HepG2 (cell line): Measurements from ENCODE around the gene ARHGEF4. TPM values are rescaled to one million over a fixed set of nuclear protein-coding genes. Genes with fewer than 3 reads are reported as not detected.

ENCODE experiments used
- ATAC-seq: fragments of 200-7000 bp; cut with Tn5 transposase; 3 replicates; pipeline ENCODE4 v1.9.1; 2020; ENCODE audit warnings: mild to moderate bottlenecking, moderate library complexity
- BruUV-seq: library from RNA; stranded (reverse); fragments of 400-500 nt; replicated peaks from 2 replicates; lab custom pipeline; 2021; lab: Mats Ljungman, UMichigan
- CTCF ChIA-PET: fragments of 300-600 bp; formaldehyde crosslinking; extraction: SDS; loops from one replicate; lab custom pipeline; 2021; ENCODE audit warnings: low total read pairs, inconsistent platforms, low intra/inter-chr PET ratio; lab: Yijun Ruan, JAX
- POLR2A ChIA-PET: fragments of 350-600 bp; sonication (Branson Sonifier 250); formaldehyde crosslinking; loops from one replicate; lab custom pipeline; 2020; ENCODE audit warnings: antibody characterized with exemption, inconsistent platforms; lab: Yijun Ruan, JAX
- DNase-seq: peaks from one replicate; pipeline ENCODE4 v3.0.0-alpha.2; 2015; ENCODE audit warnings: low spot score
- FAIRE-seq: peaks from 3 replicates; lab custom pipeline; 2011; peaks lifted over from hg19 to GRCh38; lab: Jason Lieb, UNC
- H2AFZ ChIP-seq: one replicate; pipeline ENCODE4 v1.6.1; 2011; ENCODE audit warnings: low read length, inconsistent platforms
- H3K27ac ChIP-seq: fragments of 300-600 bp; 3 replicates; pipeline ENCODE4 v1.8.0; 2011; ENCODE audit warnings: mixed run types, mild to moderate bottlenecking, mixed read lengths, low read length, inconsistent platforms; ENCODE audit not compliant: insufficient read depth; ENCODE audit errors: extremely low read length
- H3K27me3 ChIP-seq, 2 experiments: fragments of 200-600 bp in 1 of 2; 2 replicates in 1 of 2; 3 replicates in 1 of 2; pipeline versions ENCODE4 v1.6.0 to v1.8.0; 2011; ENCODE audit warnings: low read length in 2 of 2, mild to moderate bottlenecking in 2 of 2, moderate library complexity in 2 of 2, inconsistent platforms in 1 of 2; ENCODE audit not compliant: insufficient read depth in 2 of 2, control insufficient read depth in 1 of 2
- H3K36me3 ChIP-seq, 2 experiments: fragments of 200-600 bp in 1 of 2; replicated peaks in 1 of 2; 2 replicates in 1 of 2; 3 replicates in 1 of 2; pipeline versions ENCODE4 v1.5.1 to v1.8.0; 2011; ENCODE audit warnings: low read length in 2 of 2, inconsistent platforms in 1 of 2; ENCODE audit not compliant: insufficient read depth in 2 of 2, control insufficient read depth in 1 of 2
- H3K4me1 ChIP-seq: 2 replicates; pipeline ENCODE4 v1.5.1; 2012; ENCODE audit warnings: low read length, inconsistent platforms; ENCODE audit not compliant: insufficient read depth
- H3K4me2 ChIP-seq: 2 replicates; pipeline ENCODE4 v1.6.0; 2011; ENCODE audit warnings: low read depth, low read length, inconsistent platforms
- H3K4me3 ChIP-seq, 3 experiments: fragments of 200-600 bp in 1 of 3; sonication (generic), shearing (Covaris generic) in 1 of 3; replicated peaks in 1 of 3; 2 replicates each; pipeline ENCODE4 v1.5.1; 2011 to 2016; ENCODE audit warnings: low read length in 3 of 3, inconsistent platforms in 2 of 3, low read depth in 2 of 3, mild to moderate bottlenecking in 2 of 3, control low read depth in 1 of 3, mixed read lengths in 1 of 3; ENCODE audit not compliant: insufficient read depth in 1 of 3
- H3K79me2 ChIP-seq: one replicate; pipeline ENCODE4 v1.6.1; 2011; ENCODE audit warnings: low read length, inconsistent platforms; ENCODE audit not compliant: insufficient read depth
- H3K9ac ChIP-seq: 2 replicates; pipeline ENCODE4 v1.6.0; 2011; ENCODE audit warnings: mild to moderate bottlenecking, low read depth, low read length, inconsistent platforms; ENCODE audit not compliant: insufficient read depth
- H3K9me3 ChIP-seq: 2 replicates; pipeline ENCODE4 v1.5.1; 2012; ENCODE audit warnings: mild to moderate bottlenecking, low read length
- H4K20me1 ChIP-seq: 2 replicates; pipeline ENCODE4 v1.6.0; 2011; ENCODE audit warnings: inconsistent platforms, mild to moderate bottlenecking, low read length, moderate library complexity; ENCODE audit not compliant: insufficient read depth
- HINFP ChIP-seq: sonication (generic); formaldehyde crosslinking; IDR thresholded peaks from 2 replicates; pipeline ENCODE4 v1.4.0; 2020; ENCODE audit warnings: low read depth, mild to moderate bottlenecking, missing genetic modification reagents
- KLF16 ChIP-seq, 2 experiments: sonication (generic) in 1 of 2; formaldehyde crosslinking in 1 of 2; IDR thresholded peaks; 2 replicates each; pipeline versions ENCODE4 v1.6.1 to v1.8.0; 2016 to 2023; ENCODE audit warnings: missing genetic modification reagents in 2 of 2, missing compliant biosample characterization in 1 of 2
- KMT2B ChIP-seq: IDR thresholded peaks from 2 replicates; pipeline ENCODE4 v1.6.1; 2016; ENCODE audit warnings: missing genetic modification reagents, missing compliant biosample characterization
- NFIB ChIP-seq: sonication (generic); formaldehyde crosslinking; IDR thresholded peaks from 2 replicates; pipeline ENCODE4 v1.9.0; 2021; ENCODE audit warnings: missing genetic modification reagents, mild to moderate bottlenecking, borderline replicate concordance
- U2AF1 ChIP-seq: fragments of 200-400 bp; formaldehyde crosslinking; optimal IDR thresholded peaks from 2 replicates; pipeline ENCODE3; 2017; ENCODE audit warnings: mild to moderate bottlenecking, low read depth, low read length
- ZNF224 ChIP-seq: sonication (generic); formaldehyde crosslinking; IDR thresholded peaks from 2 replicates; pipeline ENCODE4 v1.5.0; 2020; ENCODE audit warnings: mild to moderate bottlenecking, missing genetic modification reagents
- ZNF260 ChIP-seq: sonication (generic); formaldehyde crosslinking; IDR thresholded peaks from 2 replicates; pipeline ENCODE4 v1.4.0; 2020; ENCODE audit warnings: missing genetic modification reagents, low read depth, mild to moderate bottlenecking, borderline replicate concordance
- ZNF605 ChIP-seq: sonication (generic); formaldehyde crosslinking; IDR thresholded peaks from 2 replicates; pipeline ENCODE4 v1.8.0; 2022; ENCODE audit warnings: mild to moderate bottlenecking, missing genetic modification reagents
- ZNF75D ChIP-seq: sonication (generic); formaldehyde crosslinking; IDR thresholded peaks from 2 replicates; pipeline ENCODE4 v1.8.1; 2023; ENCODE audit warnings: missing genetic modification reagents, mild to moderate bottlenecking, borderline replicate concordance
- ZNF879 ChIP-seq: sonication (generic); formaldehyde crosslinking; IDR thresholded peaks from 2 replicates; pipeline ENCODE4 v1.8.1; 2023; ENCODE audit warnings: missing genetic modification reagents
- WGBS: methylation state at CpG from one replicate; pipeline ENCODE4 v1.1.6; 2017; ENCODE audit warnings: low lambda C conversion rate; 5-methylcytosine and 5-hydroxymethylcytosine counted together
- in situ Hi-C: cut with HindIII; loops from 2 replicates; pipeline ENCODE4 v1.10.0; 2017; ENCODE audit warnings: low pct_unique_long_range_greater_than_20kb; ENCODE audit not compliant: extremely low pct_ligation_motif_present
- intact Hi-C: fragments of 100-400 bp; cut with micrococcal nuclease; formaldehyde crosslinking; loops from one replicate; pipeline ENCODE4 v1.10.0; 2022; ENCODE audit not compliant: unreplicated experiment
- polyA plus RNA-seq, 8 experiments: library from polyadenylated mRNA; depleted of rRNA in 3 of 8; stranded (reverse) in 7 of 8; unstranded in 1 of 8; fragments of >200 nt; fragmentation: Illumina TruSeq in 4 of 8; extraction: Trizol in 4 of 8; gene quantifications; 2 replicates each; pipeline versions ENCODE4 v1.2.1 to v1.2.3, GENCODE V29; 2011 to 2016; ENCODE audit warnings: low read depth in 4 of 8, missing spikeins in 1 of 8, mixed read lengths in 1 of 8; ENCODE audit not compliant: insufficient read depth in 1 of 8
- total RNA-seq, 5 experiments: library from RNA; depleted of rRNA; stranded (reverse); fragments of >200 nt; fragmentation: Illumina TruSeq; extraction: Trizol; gene quantifications; 2 replicates each; pipeline ENCODE4 v1.2.3, GENCODE V29; 2016; ENCODE audit warnings: low read depth in 1 of 5
- TF ChIP-seq, protein P1 (sequence below): sonication (generic); formaldehyde crosslinking; IDR thresholded peaks from 2 replicates; pipeline ENCODE4 v1.4.0; 2020; ENCODE audit warnings: low read depth, missing genetic modification reagents

The ARHGEF4 gene
- total and polyA plus RNA-seq, 2 of the 13 experiments (the other 11 are each of a cell fraction or from before 2014, with no cell fraction given) = 0.11 to 0.13 TPM

DNA sequence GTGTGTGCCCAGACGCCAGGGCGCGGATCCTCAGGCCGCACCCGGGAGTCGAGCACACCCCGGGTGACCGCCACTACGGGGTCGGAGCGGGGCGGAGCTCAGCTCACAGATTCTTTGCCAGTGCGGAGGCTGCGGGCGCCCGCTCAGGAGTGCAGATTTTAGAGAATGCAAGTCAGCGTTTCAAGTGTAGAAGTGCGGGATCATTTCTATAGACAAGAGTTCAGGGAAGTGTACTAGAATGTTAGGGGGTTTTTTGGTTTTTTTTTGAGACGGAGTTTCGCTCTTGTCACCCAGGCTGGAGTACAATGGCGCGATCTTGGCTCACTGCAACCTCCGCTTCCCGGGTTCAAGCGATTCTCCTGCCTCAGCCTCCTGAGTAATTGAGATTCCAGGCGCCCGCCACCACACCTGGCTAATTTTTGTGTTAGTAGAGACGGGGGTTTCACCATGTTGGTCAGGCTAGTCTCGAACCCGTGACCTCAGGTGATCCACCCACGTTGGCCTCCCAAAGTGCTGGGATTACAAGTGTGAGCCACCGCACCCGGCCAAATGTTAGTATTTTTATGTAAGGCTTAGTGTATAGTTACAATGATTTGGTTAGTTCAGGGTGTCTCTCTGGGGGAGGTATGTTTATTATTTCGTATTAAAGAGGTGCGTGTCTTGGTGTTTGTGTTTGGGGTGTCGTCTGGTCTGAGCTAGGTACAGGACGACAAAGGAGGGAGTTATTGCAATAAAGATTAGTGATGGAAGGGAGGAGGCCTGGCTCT lies 257.2 kb downstream of the ARHGEF4 start:
- peaks cover 36% of the 10 kb centered on the region for H3K4me1 ChIP-seq
- in situ Hi-C loops (no loop called here), intact Hi-C loops (loop anchor here (2.0 to 5.0 kb wide), 2 partner anchors 13 to 752 kb away; partner anchors contain the start of gene IMP4)
- BruUV-seq = TSS peak; percentile 94
- H3K4me2 ChIP-seq = peak overlapping the region; percentile 84
- WGBS = under 1% methylated on average over 37 of the region's 37 CpGs
- DNase-seq (peak; percentile 63), ATAC-seq (peak; percentile 74), FAIRE-seq (no peak)
- H3K27me3 ChIP-seq = no peaks in the 10 kb centered on the region; a peak in 1 of 5 replicates
- POLR2A ChIA-PET = interaction anchor here (0.7 to 4.8 kb wide), 14 partner anchors 10 to 708 kb away, joined by 3 to 132 read pairs (median 3); partner anchors contain the start of gene PLEKHB2
- peak overlapping the region; percentile 99 for H3K9ac ChIP-seq
- CTCF ChIA-PET = no interaction called here
- peak overlapping the region; percentile 97 for H3K27ac ChIP-seq
- H3K79me2 ChIP-seq = peaks cover 35% of the 10 kb centered on the region
- H4K20me1 ChIP-seq = peaks cover 8% of the 10 kb centered on the region
- peaks cover 0 to 5% of the 10 kb centered on the region in 2 experiments; a peak in 3 of 5 replicates for H3K36me3 ChIP-seq
- H3K9me3 ChIP-seq = no peaks in the 10 kb centered on the region
- no peak overlapping the region for H2AFZ ChIP-seq
- peak overlapping the region; percentile 68 to 90 (median 79) for H3K4me3 ChIP-seq
- TF ChIP-seq NFIB (CRISPR knock-in tag) (no peak), KLF16 (CRISPR knock-in tag; IDR thresholded peaks at IDR 0.05) (0 out of 4 replicates have a peak, but pooled peaks of 1 of the 2 experiments have one; percentile 77), HINFP (CRISPR knock-in tag) (no peak), ZNF75D (CRISPR knock-in tag) (no peak), KMT2B (CRISPR knock-in tag) (0 out of 2 replicates have a peak, but pooled peaks have one; percentile 3), U2AF1 (no peak), ZNF879 (CRISPR knock-in tag) (no peak), ZNF605 (no peak), ZNF260 (CRISPR knock-in tag) (no peak), ZNF224 (CRISPR knock-in tag) (0 out of 2 replicates have a peak, but pooled peaks have one; percentile 33)
- TF ChIP-seq, protein P1, sequence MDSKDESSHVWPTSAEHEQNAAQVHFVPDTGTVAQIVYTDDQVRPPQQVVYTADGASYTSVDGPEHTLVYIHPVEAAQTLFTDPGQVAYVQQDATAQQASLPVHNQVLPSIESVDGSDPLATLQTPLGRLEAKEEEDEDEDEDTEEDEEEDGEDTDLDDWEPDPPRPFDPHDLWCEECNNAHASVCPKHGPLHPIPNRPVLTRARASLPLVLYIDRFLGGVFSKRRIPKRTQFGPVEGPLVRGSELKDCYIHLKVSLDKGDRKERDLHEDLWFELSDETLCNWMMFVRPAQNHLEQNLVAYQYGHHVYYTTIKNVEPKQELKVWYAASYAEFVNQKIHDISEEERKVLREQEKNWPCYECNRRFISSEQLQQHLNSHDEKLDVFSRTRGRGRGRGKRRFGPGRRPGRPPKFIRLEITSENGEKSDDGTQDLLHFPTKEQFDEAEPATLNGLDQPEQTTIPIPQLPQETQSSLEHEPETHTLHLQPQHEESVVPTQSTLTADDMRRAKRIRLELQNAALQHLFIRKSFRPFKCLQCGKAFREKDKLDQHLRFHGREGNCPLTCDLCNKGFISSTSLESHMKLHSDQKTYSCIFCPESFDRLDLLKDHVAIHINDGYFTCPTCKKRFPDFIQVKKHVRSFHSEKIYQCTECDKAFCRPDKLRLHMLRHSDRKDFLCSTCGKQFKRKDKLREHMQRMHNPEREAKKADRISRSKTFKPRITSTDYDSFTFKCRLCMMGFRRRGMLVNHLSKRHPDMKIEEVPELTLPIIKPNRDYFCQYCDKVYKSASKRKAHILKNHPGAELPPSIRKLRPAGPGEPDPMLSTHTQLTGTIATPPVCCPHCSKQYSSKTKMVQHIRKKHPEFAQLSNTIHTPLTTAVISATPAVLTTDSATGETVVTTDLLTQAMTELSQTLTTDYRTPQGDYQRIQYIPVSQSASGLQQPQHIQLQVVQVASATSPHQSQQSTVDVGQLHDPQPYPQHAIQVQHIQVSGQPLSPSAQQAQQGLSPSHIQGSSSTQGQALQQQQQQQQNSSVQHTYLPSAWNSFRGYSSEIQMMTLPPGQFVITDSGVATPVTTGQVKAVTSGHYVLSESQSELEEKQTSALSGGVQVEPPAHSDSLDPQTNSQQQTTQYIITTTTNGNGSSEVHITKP = 0 out of 2 replicates have a peak, but pooled peaks have one; percentile 17
